Mammary epithelial cell (primary cell): Measurements from ENCODE around the gene TENT4B.

ENCODE experiments used
- CTCF ChIP-seq, 2 donors: IDR thresholded peaks in 1 of 2; conservative IDR thresholded peaks in 1 of 2; 2 replicates each; pipeline ENCODE4 v1.5.1; 2011 to 2012; ENCODE audit warnings: inconsistent platforms in 2 of 2, low read length in 2 of 2, mild to moderate bottlenecking in 2 of 2, control low read depth in 1 of 2, low read depth in 1 of 2; ENCODE audit not compliant: insufficient read depth in 1 of 2; ENCODE audit errors: extremely low read depth in 1 of 2
- EZH2 ChIP-seq: IDR thresholded peaks from 2 replicates; pipeline ENCODE4 v1.6.1; 2012; ENCODE audit warnings: low read length, inconsistent platforms, borderline replicate concordance

- no peak for TF ChIP-seq CTCF (conservative IDR thresholded peaks at IDR 0.05 in 1 of 2, IDR thresholded peaks at IDR 0.05 in 1 of 2; ENCODE audit: extremely low read depth in 1 of 2, insufficient read depth in 1 of 2, low read depth in 1 of 2, low read length in 2 of 2)
- TF ChIP-seq EZH2, result no peak
Measured at GRCh38 chr16:50248845-50249244, 95.7 kb downstream of the TENT4B start.
